ENCODE results near the gene SAAL1. TPM values are rescaled to one million over a fixed set of nuclear protein-coding genes. Genes with fewer than 3 reads are reported as not detected.

SAAL1 gene
- total and polyA plus RNA-seq, 2 donors (not counting 1 experiment from before 2014, with no cell fraction given): 12.8 to 35.2 TPM

GRCh38 chr11:18080451-18080850 lies 25.4 kb downstream of the SAAL1 start:
- ATAC-seq (ENCODE audit: low read depth): no peak

GRCh38 chr11:18078909-18079308 lies 27.0 kb downstream of the SAAL1 start:
- Histone ChIP-seq H3K4me1 (ENCODE audit: control insufficient read depth in 2 of 2, insufficient read depth in 2 of 2, low read length in 2 of 2) (no peaks in the 10 kb centered on the region), H3K27me3 (replicated peaks in 1 of 4; ENCODE audit: control extremely low read depth in 1 of 4, control insufficient read depth in 3 of 4, insufficient read depth in 4 of 4, low read length in 3 of 4) (no peaks in the 10 kb centered on the region), H3K36me3 (replicated peaks in 1 of 2; ENCODE audit: control extremely low read depth in 1 of 2, control insufficient read depth in 1 of 2, extremely low read depth in 1 of 2, insufficient read depth in 2 of 2, low read length in 1 of 2) (peaks cover 0 to 25% of the 10 kb centered on the region in 2 experiments), H2AFZ (ENCODE audit: insufficient read depth, low read depth, low read length, poor library complexity, severe bottlenecking) (no peak overlapping the region), H3K4me3 (ENCODE audit: control extremely low read depth in 1 of 5, extremely low read depth in 1 of 5, insufficient read depth in 1 of 5, low read depth in 2 of 5, low read length in 4 of 5) (no peak overlapping the region), H3K79me2 (ENCODE audit: control insufficient read depth, insufficient read depth, low read length) (no peaks in the 10 kb centered on the region), H4K20me1 (ENCODE audit: control insufficient read depth, insufficient read depth, low read length, poor library complexity, severe bottlenecking) (no peaks in the 10 kb centered on the region), H3K27ac (ENCODE audit: low read length in 2 of 2) (no peak overlapping the region), H3K9me3 (ENCODE audit: control extremely low read depth in 1 of 3, control insufficient read depth in 2 of 3, insufficient read depth in 1 of 3, low read length in 2 of 3) (no peaks in the 10 kb centered on the region), H3K4me2 (replicated peaks; ENCODE audit: low read depth, low read length, poor library complexity, severe bottlenecking) (no peak overlapping the region), H3K9ac (ENCODE audit: low read length) (no peak overlapping the region)
- no peak overlapping the region for H3K27ac Mint-ChIP-seq
- TF ChIP-seq, protein P1, sequence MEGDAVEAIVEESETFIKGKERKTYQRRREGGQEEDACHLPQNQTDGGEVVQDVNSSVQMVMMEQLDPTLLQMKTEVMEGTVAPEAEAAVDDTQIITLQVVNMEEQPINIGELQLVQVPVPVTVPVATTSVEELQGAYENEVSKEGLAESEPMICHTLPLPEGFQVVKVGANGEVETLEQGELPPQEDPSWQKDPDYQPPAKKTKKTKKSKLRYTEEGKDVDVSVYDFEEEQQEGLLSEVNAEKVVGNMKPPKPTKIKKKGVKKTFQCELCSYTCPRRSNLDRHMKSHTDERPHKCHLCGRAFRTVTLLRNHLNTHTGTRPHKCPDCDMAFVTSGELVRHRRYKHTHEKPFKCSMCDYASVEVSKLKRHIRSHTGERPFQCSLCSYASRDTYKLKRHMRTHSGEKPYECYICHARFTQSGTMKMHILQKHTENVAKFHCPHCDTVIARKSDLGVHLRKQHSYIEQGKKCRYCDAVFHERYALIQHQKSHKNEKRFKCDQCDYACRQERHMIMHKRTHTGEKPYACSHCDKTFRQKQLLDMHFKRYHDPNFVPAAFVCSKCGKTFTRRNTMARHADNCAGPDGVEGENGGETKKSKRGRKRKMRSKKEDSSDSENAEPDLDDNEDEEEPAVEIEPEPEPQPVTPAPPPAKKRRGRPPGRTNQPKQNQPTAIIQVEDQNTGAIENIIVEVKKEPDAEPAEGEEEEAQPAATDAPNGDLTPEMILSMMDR (IDR thresholded peaks at IDR 0.05): no peak
- TF ChIP-seq EZH2 (IDR thresholded peaks at IDR 0.05; ENCODE audit: borderline replicate concordance, insufficient read depth, low read depth, low read length, poor library complexity, severe bottlenecking): no peak
- 100% methylated on average over 1 of the region's 2 CpGs for WGBS (ENCODE audit: insufficient coverage)
- H3K4me3 Mint-ChIP-seq: no peak overlapping the region
- CTCF ChIA-PET: no interaction called here
- no peak for DNase-seq
- intact Hi-C loops (cut with micrococcal nuclease): no loop called here
- ATAC-seq (ENCODE audit: low read depth): no peak
- no peaks in the 10 kb centered on the region for H3K27me3 Mint-ChIP-seq
- POLR2A ChIA-PET: no interaction called here
- no peaks in the 10 kb centered on the region for H3K9me3 Mint-ChIP-seq (ENCODE audit: insufficient read depth)
- H3K4me1 Mint-ChIP-seq: no peaks in the 10 kb centered on the region

More at GRCh38 chr11:18080451-18080850, 25.4 kb downstream of the SAAL1 start:
- Histone ChIP-seq H3K4me3 (ENCODE audit: control extremely low read depth in 1 of 5, extremely low read depth in 1 of 5, insufficient read depth in 1 of 5, low read depth in 2 of 5, low read length in 4 of 5) (no peak overlapping the region), H2AFZ (ENCODE audit: insufficient read depth, low read depth, low read length, poor library complexity, severe bottlenecking) (no peak overlapping the region), H3K27ac (ENCODE audit: low read length in 2 of 2) (no peak overlapping the region), H3K9me3 (ENCODE audit: control extremely low read depth in 1 of 3, control insufficient read depth in 2 of 3, insufficient read depth in 1 of 3, low read length in 2 of 3) (no peaks in the 10 kb centered on the region), H3K9ac (ENCODE audit: low read length) (no peak overlapping the region), H3K4me1 (ENCODE audit: control insufficient read depth in 2 of 2, insufficient read depth in 2 of 2, low read length in 2 of 2) (no peaks in the 10 kb centered on the region), H3K27me3 (replicated peaks in 1 of 4; ENCODE audit: control extremely low read depth in 1 of 4, control insufficient read depth in 3 of 4, insufficient read depth in 4 of 4, low read length in 3 of 4) (no peaks in the 10 kb centered on the region), H3K79me2 (ENCODE audit: control insufficient read depth, insufficient read depth, low read length) (no peaks in the 10 kb centered on the region), H3K4me2 (replicated peaks; ENCODE audit: low read depth, low read length, poor library complexity, severe bottlenecking) (no peak overlapping the region), H4K20me1 (ENCODE audit: control insufficient read depth, insufficient read depth, low read length, poor library complexity, severe bottlenecking) (no peaks in the 10 kb centered on the region), H3K36me3 (replicated peaks in 1 of 2; ENCODE audit: control extremely low read depth in 1 of 2, control insufficient read depth in 1 of 2, extremely low read depth in 1 of 2, insufficient read depth in 2 of 2, low read length in 1 of 2) (peaks cover 0 to 32% of the 10 kb centered on the region in 2 experiments)
- Mint-ChIP-seq H3K4me3 (no peak overlapping the region), H3K27ac (no peak overlapping the region), H3K27me3 (no peaks in the 10 kb centered on the region), H3K9me3 (ENCODE audit: insufficient read depth) (no peaks in the 10 kb centered on the region), H3K4me1 (no peaks in the 10 kb centered on the region)
- intact Hi-C loops (cut with micrococcal nuclease): no loop called here
- ChIA-PET POLR2A (no interaction called here), CTCF (interaction anchor here (1.0 to 1.4 kb wide), 2 partner anchors 26 to 92 kb away, joined by 3 read pairs; partner anchors contain the start of gene SAAL1)
- no peak for DNase-seq
- WGBS (ENCODE audit: insufficient coverage): 80% methylated on average over 1 of the region's 4 CpGs
- TF ChIP-seq, protein P1 (IDR thresholded peaks at IDR 0.05): no peak
- TF ChIP-seq EZH2 (IDR thresholded peaks at IDR 0.05; ENCODE audit: borderline replicate concordance, insufficient read depth, low read depth, low read length, poor library complexity, severe bottlenecking): no peak
